ENCODE measurements around the gene SLC23A2. TPM values are rescaled to one million over a fixed set of nuclear protein-coding genes. Genes with fewer than 3 reads are reported as not detected.

SLC23A2 gene
- total and polyA plus RNA-seq, 2 experiments from 2014 or later: 5.9 to 9.6 TPM

GRCh38 chr20:4973330-4974097 lies 27.8 kb downstream of the SLC23A2 start:
- TF ChIP-seq EZH2 (IDR thresholded peaks at IDR 0.05; ENCODE audit: insufficient read depth, poor library complexity, severe bottlenecking): no peak
- TF ChIP-seq EZH2phosphoT487 (IDR thresholded peaks at IDR 0.05; ENCODE audit: insufficient read depth, low read depth): no peak
- WGBS, 2 experiments (ENCODE audit: low coverage in 1 of 2, low lambda C conversion rate in 2 of 2, missing lambda C conversion rate in 2 of 2): 1 to 3% methylated on average over 11 of the region's 11 CpGs
- Histone ChIP-seq H3K4me3 (peak overlapping the region; percentile 68), H3K9me3 (ENCODE audit: low read depth) (no peaks in the 10 kb centered on the region), H3K9ac (peak overlapping the region; percentile 74), H3K9me2 (ENCODE audit: insufficient read depth) (no peaks in the 10 kb centered on the region), H3K27ac (peak overlapping the region; percentile 74), H3K36me3 (ENCODE audit: low read depth) (no peaks in the 10 kb centered on the region), H3F3A (ENCODE audit: insufficient read depth) (peaks cover 22% of the 10 kb centered on the region; the same call in 1 of the 2 replicates), H2AFZ (peak overlapping the region; percentile 82), H3K79me2 (ENCODE audit: insufficient read depth) (peaks cover 43% of the 10 kb centered on the region), H4K20me1 (ENCODE audit: insufficient read depth) (no peaks in the 10 kb centered on the region), H3K4me2 (ENCODE audit: unreplicated experiment) (peak overlapping the region; percentile 87), H3K27me3 (replicated peaks; ENCODE audit: insufficient read depth) (no peaks in the 10 kb centered on the region), H3K4me1 (ENCODE audit: insufficient read depth) (peaks cover 8% of the 10 kb centered on the region; the same call in 1 of the 2 replicates)
- peak; percentile 85 for DNase-seq
- in situ Hi-C loops (cut with MboI): loop anchor here (25.0 kb wide), 1 partner anchor 361 kb away; no protein-coding TSS in a partner anchor

- Histone ChIP-seq H3K4me1 (ENCODE audit: insufficient read depth) (peaks cover 8% of the 10 kb centered on the region; the same call in 1 of the 2 replicates), H3K9me3 (ENCODE audit: low read depth) (no peaks in the 10 kb centered on the region), H3K4me2 (ENCODE audit: unreplicated experiment) (peak overlapping the region; percentile 87), H3K9me2 (ENCODE audit: insufficient read depth) (no peaks in the 10 kb centered on the region), H3K9ac (peak overlapping the region; percentile 74), H3K27me3 (replicated peaks; ENCODE audit: insufficient read depth) (no peaks in the 10 kb centered on the region), H4K20me1 (ENCODE audit: insufficient read depth) (no peaks in the 10 kb centered on the region), H3F3A (ENCODE audit: insufficient read depth) (peaks cover 22% of the 10 kb centered on the region; the same call in 1 of the 2 replicates), H3K27ac (peak overlapping the region; percentile 74), H3K4me3 (peak overlapping the region; percentile 68), H2AFZ (peak overlapping the region; percentile 82), H3K79me2 (ENCODE audit: insufficient read depth) (peaks cover 34% of the 10 kb centered on the region), H3K36me3 (ENCODE audit: low read depth) (no peaks in the 10 kb centered on the region)
- DNase-seq: no peak
- WGBS, 2 experiments (ENCODE audit: low coverage in 1 of 2, low lambda C conversion rate in 2 of 2, missing lambda C conversion rate in 2 of 2): 85 to 86% methylated on average over 12 of the region's 12 CpGs
- TF ChIP-seq EZH2 (IDR thresholded peaks at IDR 0.05; ENCODE audit: insufficient read depth, poor library complexity, severe bottlenecking) (no peak), EZH2phosphoT487 (IDR thresholded peaks at IDR 0.05; ENCODE audit: insufficient read depth, low read depth) (no peak)
- in situ Hi-C loops (cut with MboI): loop anchor here (25.0 kb wide), 1 partner anchor 360 kb away; no protein-coding TSS in a partner anchor
These were observed 28.6 kb downstream of the SLC23A2 start for GRCh38 chr20:4972506-4973251.

- no peak overlapping the region for H3K4me3 ChIP-seq
- H3K9me2 ChIP-seq (ENCODE audit: insufficient read depth): no peaks in the 10 kb centered on the region
- no peaks in the 10 kb centered on the region for H4K20me1 ChIP-seq (ENCODE audit: insufficient read depth)
- in situ Hi-C loops (cut with MboI): loop anchor here (25.0 kb wide), 1 partner anchor 359 kb away; no protein-coding TSS in a partner anchor
- H2AFZ ChIP-seq: no peak overlapping the region
- H3K27me3 ChIP-seq (replicated peaks; ENCODE audit: insufficient read depth): no peaks in the 10 kb centered on the region
- no peaks in the 10 kb centered on the region for H3K36me3 ChIP-seq (ENCODE audit: low read depth)
- DNase-seq: no peak
- TF ChIP-seq EZH2phosphoT487 (IDR thresholded peaks at IDR 0.05; ENCODE audit: insufficient read depth, low read depth): no peak
- no peak for TF ChIP-seq EZH2 (IDR thresholded peaks at IDR 0.05; ENCODE audit: insufficient read depth, poor library complexity, severe bottlenecking)
- peaks cover 20% of the 10 kb centered on the region for H3K79me2 ChIP-seq (ENCODE audit: insufficient read depth)
- H3K9me3 ChIP-seq (ENCODE audit: low read depth): no peaks in the 10 kb centered on the region
- no peak overlapping the region for H3K27ac ChIP-seq
- no peak overlapping the region for H3K9ac ChIP-seq
- peaks cover 22% of the 10 kb centered on the region; the same call in 1 of the 2 replicates for H3F3A ChIP-seq (ENCODE audit: insufficient read depth)
- H3K4me2 ChIP-seq (ENCODE audit: unreplicated experiment): no peak overlapping the region
- peaks cover 8% of the 10 kb centered on the region; the same call in 1 of the 2 replicates for H3K4me1 ChIP-seq (ENCODE audit: insufficient read depth)
- 92 to 97% methylated on average over 2 of the region's 2 CpGs for WGBS, 2 experiments (ENCODE audit: low coverage in 1 of 2, low lambda C conversion rate in 2 of 2, missing lambda C conversion rate in 2 of 2)
These were observed 30.2 kb downstream of the SLC23A2 start for GRCh38 chr20:4971064-4971463.

DNA sequence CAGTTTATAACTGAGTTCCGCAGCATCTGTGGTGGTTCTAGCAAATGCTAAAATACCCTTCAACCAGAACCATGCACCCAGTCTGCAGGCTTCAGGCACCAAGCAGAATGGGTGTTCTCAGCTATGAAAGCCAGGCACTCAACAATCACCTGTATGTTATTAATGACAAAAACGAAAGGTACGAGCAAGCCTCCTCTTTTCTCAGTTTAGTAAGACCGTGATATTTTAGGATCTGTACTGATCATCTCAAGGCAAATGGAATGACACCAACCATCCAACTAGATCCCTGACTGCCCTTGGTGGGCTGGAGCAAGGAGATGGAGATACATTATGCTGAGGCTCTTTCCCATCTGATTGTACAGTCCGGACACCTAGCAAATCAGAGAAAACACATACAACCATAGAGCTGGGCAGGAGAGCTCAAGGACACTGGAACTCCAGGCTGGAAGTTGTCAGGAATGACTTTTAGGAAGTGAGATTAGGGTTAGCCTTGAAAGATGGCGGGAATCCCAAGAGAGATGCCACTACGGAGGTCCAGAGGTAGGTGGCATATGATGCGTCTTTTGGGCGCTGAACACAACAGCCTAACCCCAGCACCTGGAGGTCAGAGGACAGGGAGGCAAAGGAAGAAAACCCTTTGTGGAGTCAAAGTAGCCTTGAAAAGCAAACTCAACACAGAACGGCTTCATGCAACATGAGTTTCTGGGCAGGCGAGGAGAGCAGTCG lies 33.4 kb downstream of the SLC23A2 start:
- no peak for DNase-seq
- no peak overlapping the region for H3K4me3 ChIP-seq
- H4K20me1 ChIP-seq (ENCODE audit: insufficient read depth): no peaks in the 10 kb centered on the region
- H3K9me2 ChIP-seq (ENCODE audit: insufficient read depth): no peaks in the 10 kb centered on the region
- 94 to 97% methylated on average over 12 of the region's 12 CpGs for WGBS, 2 experiments (ENCODE audit: low coverage in 1 of 2, low lambda C conversion rate in 2 of 2, missing lambda C conversion rate in 2 of 2)
- in situ Hi-C loops (cut with MboI): loop anchor here (10.0 to 25.0 kb wide), 2 partner anchors 127 to 356 kb away; no protein-coding TSS in a partner anchor
- H3K79me2 ChIP-seq (ENCODE audit: insufficient read depth): peaks cover 11% of the 10 kb centered on the region; the same call in 1 of the 2 replicates
- TF ChIP-seq EZH2phosphoT487 (IDR thresholded peaks at IDR 0.05; ENCODE audit: insufficient read depth, low read depth): no peak
- no peak for TF ChIP-seq EZH2 (IDR thresholded peaks at IDR 0.05; ENCODE audit: insufficient read depth, poor library complexity, severe bottlenecking)
- peaks cover 1% of the 10 kb centered on the region; the same call in 1 of the 2 replicates for H3F3A ChIP-seq (ENCODE audit: insufficient read depth)
- no peak overlapping the region for H3K9ac ChIP-seq
- H2AFZ ChIP-seq: no peak overlapping the region
- no peak overlapping the region for H3K4me2 ChIP-seq (ENCODE audit: unreplicated experiment)
- H3K27me3 ChIP-seq (replicated peaks; ENCODE audit: insufficient read depth): no peaks in the 10 kb centered on the region
- H3K27ac ChIP-seq: no peak overlapping the region
- H3K36me3 ChIP-seq (ENCODE audit: low read depth): no peaks in the 10 kb centered on the region
- no peaks in the 10 kb centered on the region for H3K9me3 ChIP-seq (ENCODE audit: low read depth)
- H3K4me1 ChIP-seq (ENCODE audit: insufficient read depth): no peaks in the 10 kb centered on the region
